Measurements from ENCODE around the gene RYR2. TPM values are rescaled to one million over a fixed set of nuclear protein-coding genes. Genes with fewer than 3 reads are reported as not detected.
"Not testable (repeated sequence)": the region's sequence is repeated elsewhere in the genome, so short reads cannot be mapped to it uniquely, and the experiment has no call there.

The RYR2 gene
- total RNA-seq, 1 donor from 2014 or later, result 0.90 TPM

DNA sequence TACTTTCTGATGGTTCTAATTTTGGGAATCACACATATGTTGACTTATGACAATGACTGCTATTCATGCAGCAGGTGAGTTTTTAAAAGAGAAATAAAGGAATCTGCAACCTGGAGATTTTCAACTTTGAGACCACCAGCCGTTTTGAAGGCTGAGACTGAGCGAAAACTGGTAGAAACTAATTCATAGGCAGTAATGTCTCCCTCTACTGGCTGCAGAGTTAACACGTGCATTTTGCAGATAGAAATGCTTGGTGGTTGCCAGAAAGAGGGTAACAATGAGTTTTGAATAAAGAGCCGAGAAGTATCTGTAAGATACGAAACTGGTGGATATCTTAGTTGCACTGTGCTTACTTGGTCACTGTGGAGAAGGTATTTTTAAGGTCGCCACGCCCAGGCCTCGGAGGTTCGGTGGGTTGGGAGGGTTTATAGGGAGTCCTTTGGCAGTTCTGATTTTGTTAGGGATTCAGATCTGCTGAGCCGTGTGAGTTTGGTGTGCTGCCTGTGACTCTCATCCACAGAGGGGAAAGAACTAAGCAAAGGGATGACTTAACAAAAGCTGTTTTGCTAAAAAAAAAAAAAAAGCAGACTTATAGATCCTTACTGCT is 83.0 kb downstream of the RYR2 start:
- no peaks in the 10 kb centered on the region for H3K9me3 ChIP-seq (ENCODE audit: low read depth)
- TF ChIP-seq, protein P1, sequence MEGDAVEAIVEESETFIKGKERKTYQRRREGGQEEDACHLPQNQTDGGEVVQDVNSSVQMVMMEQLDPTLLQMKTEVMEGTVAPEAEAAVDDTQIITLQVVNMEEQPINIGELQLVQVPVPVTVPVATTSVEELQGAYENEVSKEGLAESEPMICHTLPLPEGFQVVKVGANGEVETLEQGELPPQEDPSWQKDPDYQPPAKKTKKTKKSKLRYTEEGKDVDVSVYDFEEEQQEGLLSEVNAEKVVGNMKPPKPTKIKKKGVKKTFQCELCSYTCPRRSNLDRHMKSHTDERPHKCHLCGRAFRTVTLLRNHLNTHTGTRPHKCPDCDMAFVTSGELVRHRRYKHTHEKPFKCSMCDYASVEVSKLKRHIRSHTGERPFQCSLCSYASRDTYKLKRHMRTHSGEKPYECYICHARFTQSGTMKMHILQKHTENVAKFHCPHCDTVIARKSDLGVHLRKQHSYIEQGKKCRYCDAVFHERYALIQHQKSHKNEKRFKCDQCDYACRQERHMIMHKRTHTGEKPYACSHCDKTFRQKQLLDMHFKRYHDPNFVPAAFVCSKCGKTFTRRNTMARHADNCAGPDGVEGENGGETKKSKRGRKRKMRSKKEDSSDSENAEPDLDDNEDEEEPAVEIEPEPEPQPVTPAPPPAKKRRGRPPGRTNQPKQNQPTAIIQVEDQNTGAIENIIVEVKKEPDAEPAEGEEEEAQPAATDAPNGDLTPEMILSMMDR (IDR thresholded peaks at IDR 0.05), result peak; percentile 60
- no peak for TF ChIP-seq EZH2phosphoT487 (IDR thresholded peaks at IDR 0.05)
- peak; percentile 32 for DNase-seq (ENCODE audit: low spot score)
- H3K9ac ChIP-seq, result no peak overlapping the region
- H3K27ac Mint-ChIP-seq, result no peak overlapping the region
- no peak overlapping the region for H3K4me3 Mint-ChIP-seq
- H3K27ac ChIP-seq, result no peak overlapping the region
- no peaks in the 10 kb centered on the region for H3K4me1 Mint-ChIP-seq
- H3K9me3 Mint-ChIP-seq, result peaks cover 18% of the 10 kb centered on the region
- no peaks in the 10 kb centered on the region for H3K27me3 Mint-ChIP-seq (ENCODE audit: insufficient read depth, low read depth)
- H3K36me3 Mint-ChIP-seq, result no peaks in the 10 kb centered on the region
- H3K27me3 ChIP-seq, result no peaks in the 10 kb centered on the region
- no peak overlapping the region for H3K4me3 ChIP-seq
- H3K36me3 ChIP-seq, result no peaks in the 10 kb centered on the region
- no peak overlapping the region for H2AFZ ChIP-seq (replicated peaks)
- H3K4me1 ChIP-seq, result no peaks in the 10 kb centered on the region
- no peak overlapping the region for H3K4me2 ChIP-seq
- H3F3A ChIP-seq (ENCODE audit: low read depth), result no peaks in the 10 kb centered on the region
- H4K20me1 ChIP-seq (ENCODE audit: low read depth), result no peaks in the 10 kb centered on the region
- no peaks in the 10 kb centered on the region for H3K79me2 ChIP-seq (ENCODE audit: low read depth)

DNA sequence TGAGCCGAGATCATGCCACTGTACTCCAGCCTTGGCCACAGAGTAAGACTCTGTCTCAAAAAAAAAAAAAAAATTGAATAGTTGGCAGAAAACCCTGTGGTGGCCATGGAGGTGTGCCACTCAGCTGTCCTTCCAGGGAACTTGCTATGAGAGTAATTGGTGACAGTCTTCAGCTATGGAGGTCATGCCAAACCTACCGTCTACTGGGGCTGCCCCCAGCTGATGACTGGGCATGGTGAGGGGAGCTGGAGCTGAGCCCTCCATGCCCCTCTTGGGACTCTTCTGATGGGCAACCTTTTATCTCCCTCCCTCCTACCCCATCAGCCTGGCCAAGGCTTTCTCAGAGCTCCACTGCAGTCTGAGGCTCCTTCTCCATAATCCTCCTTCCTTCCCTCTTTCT is 84.2 kb downstream of the RYR2 start:
- H3K27ac ChIP-seq, result no peak overlapping the region
- H3K4me3 Mint-ChIP-seq, result no peak overlapping the region
- H3K4me2 ChIP-seq, result no peak overlapping the region
- no peaks in the 10 kb centered on the region for H3K79me2 ChIP-seq (ENCODE audit: low read depth)
- H3K27me3 ChIP-seq, result no peaks in the 10 kb centered on the region
- no peak overlapping the region for H2AFZ ChIP-seq (replicated peaks)
- DNase-seq (ENCODE audit: low spot score), result no peak
- H3K27me3 Mint-ChIP-seq (ENCODE audit: insufficient read depth, low read depth), result no peaks in the 10 kb centered on the region
- H3K9me3 Mint-ChIP-seq, result peaks cover 20% of the 10 kb centered on the region
- no peaks in the 10 kb centered on the region for H3K36me3 Mint-ChIP-seq
- H3K4me3 ChIP-seq, result no peak overlapping the region
- H3K27ac Mint-ChIP-seq, result no peak overlapping the region
- no peaks in the 10 kb centered on the region for H3K36me3 ChIP-seq
- TF ChIP-seq, protein P1 (IDR thresholded peaks at IDR 0.05), result no peak
- no peak for TF ChIP-seq EZH2phosphoT487 (IDR thresholded peaks at IDR 0.05)
- no peak for TF ChIP-seq EZH2 (IDR thresholded peaks at IDR 0.05)
- H3K9me3 ChIP-seq (ENCODE audit: low read depth), result no peaks in the 10 kb centered on the region
- H3F3A ChIP-seq (ENCODE audit: low read depth), result no peaks in the 10 kb centered on the region
- no peaks in the 10 kb centered on the region for H4K20me1 ChIP-seq (ENCODE audit: low read depth)
- no peaks in the 10 kb centered on the region for H3K4me1 Mint-ChIP-seq
- H3K4me1 ChIP-seq, result no peaks in the 10 kb centered on the region
- no peak overlapping the region for H3K9ac ChIP-seq

DNA sequence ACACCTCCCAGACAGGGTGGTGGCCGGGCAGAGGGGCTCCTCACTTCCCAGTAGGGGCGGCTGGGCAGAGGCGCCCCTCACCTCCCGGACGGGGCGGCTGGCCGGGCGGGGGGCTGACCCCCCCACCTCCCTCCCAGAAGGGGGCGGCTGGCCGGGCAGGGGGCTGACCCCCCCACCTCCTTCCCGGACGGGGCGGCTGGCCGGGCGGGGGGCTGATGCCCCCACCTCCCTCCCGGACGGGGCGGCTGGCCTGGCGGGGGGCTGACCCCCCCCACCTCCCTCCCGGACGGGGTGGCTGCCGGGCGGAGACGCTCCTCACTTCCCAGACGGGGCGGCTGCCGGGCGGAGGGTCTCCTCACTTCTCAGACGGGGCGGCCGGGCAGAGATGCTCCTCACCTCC is 85.3 kb downstream of the RYR2 start:
- not testable (repeated sequence) for H4K20me1 ChIP-seq (ENCODE audit: low read depth); H3K4me3 ChIP-seq; H3K4me2 ChIP-seq; H3K27me3 Mint-ChIP-seq (ENCODE audit: insufficient read depth, low read depth); H3F3A ChIP-seq (ENCODE audit: low read depth); H3K27ac ChIP-seq; H3K36me3 Mint-ChIP-seq; DNase-seq (ENCODE audit: low spot score); H3K79me2 ChIP-seq (ENCODE audit: low read depth); H3K4me1 ChIP-seq; H3K4me3 Mint-ChIP-seq; H3K4me1 Mint-ChIP-seq; H3K27ac Mint-ChIP-seq; H3K9me3 ChIP-seq (ENCODE audit: low read depth); H3K27me3 ChIP-seq; H2AFZ ChIP-seq (replicated peaks); H3K36me3 ChIP-seq; H3K9ac ChIP-seq
- peaks cover 23% of the 10 kb centered on the region for H3K9me3 Mint-ChIP-seq

DNA sequence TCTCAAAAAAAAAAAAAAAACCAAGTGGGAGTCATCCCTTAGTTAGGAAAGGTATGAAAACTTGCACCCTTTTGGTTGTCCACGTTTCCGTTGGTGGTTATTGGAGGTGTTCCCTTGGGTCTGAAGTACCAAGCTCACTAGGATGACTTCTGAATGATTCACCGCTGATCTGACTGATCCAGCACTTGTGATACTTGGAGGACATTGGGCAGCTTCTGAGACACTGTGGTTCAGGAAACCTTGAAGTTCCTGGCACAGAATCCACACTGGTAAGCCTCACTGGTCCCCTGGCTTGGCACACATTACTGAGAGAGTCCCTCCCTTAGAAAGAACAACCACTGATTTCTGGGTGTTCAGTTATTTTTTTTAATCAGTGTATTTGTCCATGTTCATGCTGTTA is 91.9 kb downstream of the RYR2 start:
- Histone ChIP-seq H3K27ac (no peak overlapping the region), H3K9me3 (ENCODE audit: low read depth) (no peaks in the 10 kb centered on the region), H4K20me1 (ENCODE audit: low read depth) (no peaks in the 10 kb centered on the region), H3K4me1 (no peaks in the 10 kb centered on the region), H3F3A (ENCODE audit: low read depth) (no peaks in the 10 kb centered on the region), H3K4me2 (no peak overlapping the region), H3K9ac (no peak overlapping the region), H3K79me2 (ENCODE audit: low read depth) (no peaks in the 10 kb centered on the region), H3K4me3 (no peak overlapping the region), H3K27me3 (no peaks in the 10 kb centered on the region), H2AFZ (replicated peaks) (no peak overlapping the region), H3K36me3 (no peaks in the 10 kb centered on the region)
- Mint-ChIP-seq H3K9me3 (peaks cover 9% of the 10 kb centered on the region), H3K4me1 (no peaks in the 10 kb centered on the region), H3K27ac (no peak overlapping the region), H3K36me3 (no peaks in the 10 kb centered on the region), H3K4me3 (no peak overlapping the region), H3K27me3 (ENCODE audit: insufficient read depth, low read depth) (no peaks in the 10 kb centered on the region)
- no peak for DNase-seq (ENCODE audit: low spot score)
- TF ChIP-seq EZH2phosphoT487 (IDR thresholded peaks at IDR 0.05), result no peak
- no peak for TF ChIP-seq EZH2 (IDR thresholded peaks at IDR 0.05)
- TF ChIP-seq, protein P1 (IDR thresholded peaks at IDR 0.05), result no peak
